ENCODE measurements around the gene CIB4.

DNA sequence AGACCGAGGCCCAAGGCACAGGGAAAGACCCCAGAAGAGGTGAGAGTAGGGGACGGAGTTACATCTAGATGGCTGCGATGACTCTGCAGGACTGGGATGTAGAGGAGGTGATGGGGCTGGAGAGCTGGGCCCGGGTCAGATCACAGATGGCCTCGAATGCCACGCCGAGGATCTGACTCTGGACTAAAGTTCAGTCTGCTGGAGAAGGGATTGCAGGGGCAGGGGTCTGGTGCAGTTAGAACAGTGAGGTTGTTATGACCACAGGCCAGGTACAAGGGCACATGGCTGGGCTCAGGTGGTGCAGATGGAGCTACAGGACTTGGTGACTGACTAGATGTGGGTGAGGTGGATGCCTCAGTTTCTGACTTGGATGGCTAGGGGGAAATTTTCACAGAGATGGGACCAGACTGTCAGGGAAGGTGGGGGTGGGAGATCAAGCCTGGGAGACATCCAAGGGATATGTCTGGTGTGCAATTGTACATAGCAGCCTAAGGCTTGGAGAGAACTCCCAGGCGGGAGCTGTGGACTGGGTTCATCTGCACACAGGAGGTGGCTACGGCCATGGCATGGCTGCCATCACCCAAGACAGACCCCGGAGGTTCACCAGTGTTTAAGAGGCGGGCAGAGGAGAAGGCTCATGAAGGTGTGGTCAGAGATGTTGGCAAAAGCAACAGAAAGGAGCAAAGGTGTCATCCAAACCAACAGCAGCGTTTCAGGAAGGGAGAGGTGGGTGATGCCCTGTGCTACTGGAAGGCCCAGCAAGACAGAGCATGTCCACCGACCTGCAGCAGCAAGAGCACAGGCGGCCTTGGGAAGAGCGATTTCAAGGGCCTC lies 66.9 kb downstream of the CIB4 start:
- TF ChIP-seq, protein P1, sequence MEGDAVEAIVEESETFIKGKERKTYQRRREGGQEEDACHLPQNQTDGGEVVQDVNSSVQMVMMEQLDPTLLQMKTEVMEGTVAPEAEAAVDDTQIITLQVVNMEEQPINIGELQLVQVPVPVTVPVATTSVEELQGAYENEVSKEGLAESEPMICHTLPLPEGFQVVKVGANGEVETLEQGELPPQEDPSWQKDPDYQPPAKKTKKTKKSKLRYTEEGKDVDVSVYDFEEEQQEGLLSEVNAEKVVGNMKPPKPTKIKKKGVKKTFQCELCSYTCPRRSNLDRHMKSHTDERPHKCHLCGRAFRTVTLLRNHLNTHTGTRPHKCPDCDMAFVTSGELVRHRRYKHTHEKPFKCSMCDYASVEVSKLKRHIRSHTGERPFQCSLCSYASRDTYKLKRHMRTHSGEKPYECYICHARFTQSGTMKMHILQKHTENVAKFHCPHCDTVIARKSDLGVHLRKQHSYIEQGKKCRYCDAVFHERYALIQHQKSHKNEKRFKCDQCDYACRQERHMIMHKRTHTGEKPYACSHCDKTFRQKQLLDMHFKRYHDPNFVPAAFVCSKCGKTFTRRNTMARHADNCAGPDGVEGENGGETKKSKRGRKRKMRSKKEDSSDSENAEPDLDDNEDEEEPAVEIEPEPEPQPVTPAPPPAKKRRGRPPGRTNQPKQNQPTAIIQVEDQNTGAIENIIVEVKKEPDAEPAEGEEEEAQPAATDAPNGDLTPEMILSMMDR (conservative IDR thresholded peaks at IDR 0.05; ENCODE audit: low read depth, low read length), result no peak
- TF ChIP-seq, protein P2, sequence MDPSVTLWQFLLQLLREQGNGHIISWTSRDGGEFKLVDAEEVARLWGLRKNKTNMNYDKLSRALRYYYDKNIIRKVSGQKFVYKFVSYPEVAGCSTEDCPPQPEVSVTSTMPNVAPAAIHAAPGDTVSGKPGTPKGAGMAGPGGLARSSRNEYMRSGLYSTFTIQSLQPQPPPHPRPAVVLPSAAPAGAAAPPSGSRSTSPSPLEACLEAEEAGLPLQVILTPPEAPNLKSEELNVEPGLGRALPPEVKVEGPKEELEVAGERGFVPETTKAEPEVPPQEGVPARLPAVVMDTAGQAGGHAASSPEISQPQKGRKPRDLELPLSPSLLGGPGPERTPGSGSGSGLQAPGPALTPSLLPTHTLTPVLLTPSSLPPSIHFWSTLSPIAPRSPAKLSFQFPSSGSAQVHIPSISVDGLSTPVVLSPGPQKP (IDR thresholded peaks at IDR 0.05; ENCODE audit: borderline replicate concordance, low read depth, low read length), result no peak
- TF ChIP-seq, protein P3, sequence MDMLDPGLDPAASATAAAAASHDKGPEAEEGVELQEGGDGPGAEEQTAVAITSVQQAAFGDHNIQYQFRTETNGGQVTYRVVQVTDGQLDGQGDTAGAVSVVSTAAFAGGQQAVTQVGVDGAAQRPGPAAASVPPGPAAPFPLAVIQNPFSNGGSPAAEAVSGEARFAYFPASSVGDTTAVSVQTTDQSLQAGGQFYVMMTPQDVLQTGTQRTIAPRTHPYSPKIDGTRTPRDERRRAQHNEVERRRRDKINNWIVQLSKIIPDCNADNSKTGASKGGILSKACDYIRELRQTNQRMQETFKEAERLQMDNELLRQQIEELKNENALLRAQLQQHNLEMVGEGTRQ (IDR thresholded peaks at IDR 0.05; ENCODE audit: low read depth, low read length), result no peak
- no peak for TF ChIP-seq POLR2A (IDR thresholded peaks at IDR 0.05; ENCODE audit: low read depth, low read length)
- no peak for TF ChIP-seq RAD21 (IDR thresholded peaks at IDR 0.05; ENCODE audit: low read length)
- no peak for TF ChIP-seq RCOR1 (IDR thresholded peaks at IDR 0.05; ENCODE audit: insufficient replicate concordance, low read length)

All from IMR-90 (cell line).